Stimulated activated CD4-positive, alpha-beta T cell treated with anti-CD3 and anti-CD28 coated beads, Interleukin-15, amount 100 ng/mL, for 1 hour (primary cell): ENCODE measurements around the gene UPK2.
A peak's percentile ranks its signal among the peaks of the same experiment; 100 is the strongest.
"Not testable (repeated sequence)": the region's sequence is repeated elsewhere in the genome, so short reads cannot be mapped to it uniquely, and the experiment has no call there.

Experiments used
- DNase-seq, 2 donors: peaks; one replicate each; pipeline ENCODE4 v3.0.0-alpha.2; 2020; ENCODE audit warnings: low read depth in 1 of 2, low spot score in 1 of 2

UPK2 gene

DNA sequence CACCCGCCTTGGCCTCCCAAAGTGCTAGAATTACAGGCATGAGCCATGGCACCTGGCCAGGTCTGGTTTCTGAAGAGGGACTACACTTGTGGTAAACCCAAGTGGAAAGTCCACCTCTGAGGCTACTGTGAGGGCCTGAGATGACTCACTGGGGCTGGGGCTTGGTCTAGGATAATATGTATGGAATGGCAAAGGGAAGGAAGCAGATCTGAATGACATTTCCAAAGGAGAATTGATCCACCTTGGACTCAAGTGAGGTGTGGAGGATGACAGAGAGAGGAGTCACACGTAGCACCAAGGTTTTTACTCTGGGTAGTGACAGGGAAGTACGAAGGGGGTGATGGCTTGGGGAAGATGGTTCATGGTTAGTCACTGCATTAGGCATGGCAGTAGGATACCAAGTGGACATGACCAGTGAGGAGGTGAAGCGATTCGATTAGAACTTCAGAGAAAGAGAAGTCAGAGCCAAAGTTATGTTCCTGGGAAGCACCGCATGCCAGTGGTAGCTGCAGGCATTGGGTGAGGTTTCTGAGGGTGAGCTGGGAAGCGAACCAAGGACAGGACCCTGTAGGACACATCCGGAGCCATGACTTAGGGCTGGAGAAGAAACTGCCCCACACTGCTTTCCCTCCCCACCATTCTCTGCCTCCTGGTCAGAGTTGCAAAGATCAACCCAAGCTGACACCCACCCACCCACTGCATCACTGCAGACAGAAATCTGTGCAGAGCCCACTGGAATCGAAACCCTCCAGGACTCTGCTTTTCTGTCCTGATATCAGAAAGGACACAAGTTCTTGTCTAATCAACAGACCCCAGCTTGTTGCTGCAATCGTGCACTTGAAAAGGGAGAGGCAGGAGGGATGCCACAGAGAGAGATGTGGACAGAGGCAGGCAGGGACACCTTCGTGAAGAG lies 17.4 kb upstream of the UPK2 start:
- no peak for DNase-seq

DNA sequence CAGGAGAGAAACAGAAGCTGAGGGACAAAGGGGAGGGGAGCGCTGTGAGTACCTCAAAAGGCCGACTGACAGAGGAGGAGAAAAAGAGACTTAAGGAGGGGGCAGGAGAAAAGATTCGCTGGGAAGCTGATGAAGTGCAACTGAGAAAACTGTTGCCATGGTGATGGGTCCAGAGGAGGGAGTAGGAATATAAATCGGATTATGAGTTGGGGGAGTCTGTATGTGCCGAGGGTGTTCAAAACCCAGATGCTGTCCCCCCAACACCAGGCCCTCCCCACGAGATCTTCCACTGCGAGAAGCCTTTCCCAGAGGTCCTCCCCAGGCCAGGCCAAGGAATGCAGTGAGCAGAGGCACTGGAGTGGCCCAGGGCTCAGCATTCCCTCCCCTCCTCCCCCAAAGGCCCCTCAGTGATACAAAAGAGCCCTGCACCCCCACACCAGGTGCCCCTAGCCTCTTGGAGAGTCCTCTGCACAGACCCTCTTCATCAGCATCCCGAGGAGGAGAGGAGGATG lies 16.6 kb upstream of the UPK2 start:
- DNase-seq = no peak

DNA sequence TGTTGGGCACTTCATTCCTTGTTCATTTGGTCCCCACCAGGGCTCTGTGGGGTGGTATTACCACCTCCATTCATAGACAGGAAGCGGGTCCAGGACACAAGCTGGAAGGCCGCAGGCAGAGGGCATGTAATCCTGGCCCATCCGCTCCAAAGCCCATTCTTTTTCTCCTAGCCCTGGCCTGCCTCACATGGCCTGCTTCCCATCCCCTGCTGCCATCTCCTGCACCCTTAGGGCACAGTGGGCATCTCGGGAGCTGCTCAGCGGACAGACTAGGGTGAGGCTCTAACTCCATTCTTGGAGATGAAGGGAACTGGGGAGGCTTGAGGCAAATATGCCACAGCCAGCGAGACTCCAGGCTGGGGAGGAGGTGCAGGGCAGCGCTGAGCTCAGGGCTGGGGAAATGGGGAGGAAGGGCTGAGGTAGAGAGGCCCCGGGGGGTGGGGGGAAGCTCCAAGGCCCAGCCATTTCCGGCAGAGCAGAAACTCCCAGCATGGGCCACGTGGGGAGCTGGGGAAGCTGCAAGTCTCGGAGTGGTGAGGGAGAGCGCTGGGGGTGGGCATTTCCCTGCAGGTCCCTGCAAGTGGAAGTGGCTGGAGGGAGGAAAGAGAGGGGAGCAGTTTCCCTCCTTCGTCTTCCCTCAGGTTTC lies 16.0 kb upstream of the UPK2 start:
- peak in 1 of 2 donors; percentile 46 for DNase-seq

DNA sequence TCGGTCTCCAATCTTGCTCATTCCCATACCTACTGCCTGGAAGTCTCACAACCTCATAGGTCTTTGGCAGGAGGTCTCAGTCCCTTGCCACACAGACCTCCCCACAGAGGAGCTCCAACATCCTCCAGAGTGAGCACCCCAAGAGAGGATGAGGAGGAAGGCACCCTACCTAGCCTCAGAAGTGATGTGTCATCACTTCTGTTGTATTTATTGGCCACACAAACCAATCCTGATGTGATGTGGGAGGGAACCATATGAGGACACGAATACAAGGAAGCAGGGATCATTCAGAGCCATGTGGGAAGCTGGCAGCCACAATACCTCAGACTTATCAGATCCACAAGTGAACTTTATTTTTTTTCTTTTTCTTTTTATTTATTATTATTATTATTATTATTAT lies 9.0 kb upstream of the UPK2 start:
- no peak for DNase-seq

DNA sequence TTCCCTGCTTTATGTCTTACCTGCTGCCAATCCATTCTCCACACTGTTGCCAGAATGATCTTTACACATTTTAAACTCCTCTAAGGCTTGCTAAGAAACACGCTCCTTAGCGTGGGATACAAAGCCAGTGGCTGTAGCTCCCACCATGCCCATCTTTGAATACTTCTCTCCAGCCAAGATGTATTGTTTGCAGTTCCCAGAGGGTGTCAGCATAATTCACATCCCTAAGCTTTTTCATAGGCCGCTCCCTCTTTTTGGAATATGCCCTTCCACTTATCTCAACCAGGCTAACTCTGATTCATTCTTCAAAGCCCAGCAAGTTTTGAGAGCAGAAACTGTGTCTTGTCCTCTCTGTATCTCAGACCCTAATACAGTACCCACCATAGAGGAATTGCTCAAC lies 8.1 kb upstream of the UPK2 start:
- DNase-seq = no peak

DNA sequence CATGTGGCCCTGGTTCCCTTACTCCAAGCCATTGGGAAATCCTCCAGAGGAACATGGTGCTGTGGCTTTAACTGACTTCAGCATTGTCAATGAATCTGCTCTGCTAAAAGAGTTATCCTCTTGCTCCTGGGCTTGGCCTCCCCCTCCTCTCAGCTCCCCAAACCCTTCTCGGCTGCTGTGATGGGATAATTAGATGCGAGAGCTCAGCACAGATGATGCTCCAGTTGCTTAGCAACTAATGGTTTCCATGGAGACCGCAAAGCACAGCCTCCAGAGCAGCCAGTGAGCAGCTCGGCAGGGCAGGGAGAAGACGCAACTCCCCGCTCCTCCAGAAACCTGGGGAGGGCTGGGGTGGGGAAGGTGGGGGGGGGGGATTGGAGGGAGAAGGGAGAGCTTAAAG lies 2.8 kb upstream of the UPK2 start:
- DNase-seq = no peak

DNA sequence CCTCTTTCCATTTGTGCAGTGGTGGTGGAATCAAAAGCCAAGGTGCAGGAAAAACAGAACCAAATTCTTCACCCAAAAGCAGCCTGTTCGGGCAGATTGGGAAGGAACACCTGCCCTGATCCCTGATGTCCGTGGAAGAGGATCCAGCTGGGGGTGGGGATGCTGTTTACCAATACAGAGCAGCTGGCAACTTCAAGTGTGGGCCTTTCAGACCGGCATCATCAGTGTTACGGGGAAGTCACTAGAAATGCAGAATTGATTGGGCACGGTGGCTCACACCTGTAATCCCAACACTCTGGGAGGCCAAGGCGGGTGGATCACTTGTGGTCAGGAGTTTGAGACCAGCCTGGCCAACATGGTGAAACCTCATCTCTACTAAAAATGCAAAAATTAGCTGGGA lies 2.1 kb upstream of the UPK2 start:
- DNase-seq = not testable (repeated sequence)

DNA sequence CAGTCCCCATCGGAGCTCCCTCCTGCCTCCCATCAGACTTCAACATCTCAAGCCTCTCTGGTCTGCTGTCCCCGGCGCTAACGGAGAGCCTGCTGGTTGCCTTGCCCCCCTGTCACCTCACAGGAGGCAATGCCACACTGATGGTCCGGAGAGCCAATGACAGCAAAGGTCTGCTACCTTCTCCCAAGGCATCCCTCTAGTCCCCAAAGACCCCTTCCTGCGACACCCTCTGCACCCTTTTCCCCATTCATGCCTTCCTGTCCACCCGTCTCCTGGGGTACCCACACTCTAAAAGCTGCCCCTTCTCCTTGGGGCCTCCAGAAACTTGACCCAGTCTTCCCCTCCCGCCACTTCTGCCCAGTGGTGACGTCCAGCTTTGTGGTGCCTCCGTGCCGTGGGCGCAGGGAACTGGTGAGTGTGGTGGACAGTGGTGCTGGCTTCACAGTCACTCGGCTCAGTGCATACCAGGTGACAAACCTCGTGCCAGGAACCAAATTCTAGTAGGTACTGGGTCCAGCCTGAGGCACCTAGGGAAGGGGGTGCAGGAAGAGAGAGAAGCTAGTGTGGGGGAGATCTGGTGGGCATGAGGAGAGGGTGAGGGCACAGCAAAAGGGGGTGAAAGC lies 860 bp downstream of the UPK2 start:
- no peak for DNase-seq

DNA sequence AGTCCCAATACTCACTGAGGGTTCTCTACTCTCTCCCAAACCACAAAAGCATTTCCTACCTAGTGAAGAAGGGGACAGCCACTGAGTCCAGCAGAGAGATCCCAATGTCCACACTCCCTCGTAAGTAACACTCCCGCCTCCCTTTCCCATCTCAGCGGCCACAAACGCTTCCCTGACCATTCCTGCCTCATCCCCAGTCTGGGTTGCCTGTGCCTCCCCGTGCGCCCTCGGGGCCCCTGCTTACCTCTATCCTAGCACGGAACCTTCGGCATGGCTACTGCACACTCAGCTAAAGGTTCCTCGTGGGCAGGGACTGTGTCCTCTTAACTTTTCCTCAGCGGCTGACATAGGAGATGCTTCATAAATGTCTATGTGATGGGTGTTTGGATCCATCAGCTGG lies 1.5 kb downstream of the UPK2 start:
- no peak for DNase-seq

DNA sequence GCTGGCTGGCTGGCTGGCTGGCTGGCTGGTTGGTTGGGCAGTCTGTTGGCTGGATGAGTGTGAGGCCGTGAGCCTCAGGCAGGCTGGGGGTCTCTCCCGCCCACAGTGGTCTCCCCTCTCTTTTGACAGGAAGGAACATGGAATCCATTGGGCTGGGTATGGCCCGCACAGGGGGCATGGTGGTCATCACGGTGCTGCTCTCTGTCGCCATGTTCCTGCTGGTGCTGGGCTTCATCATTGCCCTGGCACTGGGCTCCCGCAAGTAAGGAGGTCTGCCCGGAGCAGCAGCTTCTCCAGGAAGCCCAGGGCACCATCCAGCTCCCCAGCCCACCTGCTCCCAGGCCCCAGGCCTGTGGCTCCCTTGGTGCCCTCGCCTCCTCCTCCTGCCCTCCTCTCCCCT lies 1.9 kb downstream of the UPK2 start:
- no peak for DNase-seq

DNA sequence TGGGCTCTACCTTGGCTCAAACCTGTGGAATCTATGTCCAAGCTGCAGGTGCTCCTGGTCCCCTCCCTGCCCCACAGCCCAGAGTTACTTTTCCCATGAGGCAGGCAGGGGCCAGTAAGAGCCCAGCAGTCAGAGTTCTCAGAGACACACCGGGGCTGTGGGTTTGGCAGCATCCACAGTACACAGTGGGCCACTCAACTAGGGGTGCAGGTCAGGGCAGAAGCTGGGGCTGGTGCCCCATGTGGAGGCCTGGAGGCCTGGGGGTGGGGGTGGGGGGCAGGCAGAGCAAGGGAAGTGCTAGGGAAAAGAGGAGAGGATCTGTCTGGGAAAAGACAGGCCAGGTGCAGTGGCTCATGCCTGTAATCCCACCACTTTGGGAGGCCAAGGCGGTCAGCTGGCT lies 2.5 kb downstream of the UPK2 start:
- no peak for DNase-seq

DNA sequence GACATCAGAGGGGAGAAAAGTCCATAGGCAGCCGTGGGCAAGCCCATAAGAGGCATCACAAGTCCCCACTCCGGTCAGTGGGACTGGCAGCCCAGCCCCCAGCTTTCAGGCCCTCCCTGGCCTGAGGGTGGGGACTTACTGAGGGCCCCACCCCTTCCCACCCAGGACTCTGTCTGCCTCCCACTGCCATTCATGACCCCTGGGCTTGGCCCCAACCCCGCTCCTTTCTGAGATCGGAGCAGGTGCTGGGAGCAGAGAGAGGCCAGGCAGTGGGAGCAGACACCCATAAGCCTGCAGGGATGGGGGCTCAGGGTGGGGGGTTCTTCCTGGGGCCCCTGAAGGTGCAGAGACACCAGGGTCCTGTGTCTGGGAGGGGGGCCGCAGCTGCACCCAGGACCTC lies 5.1 kb downstream of the UPK2 start:
- DNase-seq = no peak

DNA sequence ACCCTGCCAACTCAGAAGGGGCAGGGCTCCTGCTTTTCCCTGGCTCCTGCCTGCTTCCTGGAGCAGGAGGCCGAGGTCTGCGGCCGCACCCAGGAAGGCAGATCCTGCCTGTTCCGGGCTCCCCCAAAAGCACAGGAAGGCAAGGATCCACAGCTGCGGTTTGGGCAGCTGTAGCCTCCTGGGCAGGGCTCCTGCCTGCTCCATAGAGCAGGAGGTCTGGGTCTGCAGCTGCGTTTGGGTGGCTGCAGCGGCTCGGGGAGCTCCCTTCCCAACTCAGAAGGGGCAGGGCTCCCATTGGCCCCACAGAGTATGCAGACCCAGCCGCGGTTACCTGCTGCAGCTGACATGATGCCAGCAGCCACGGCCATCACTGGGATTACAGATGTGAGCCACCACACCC lies 5.5 kb downstream of the UPK2 start:
- no peak for DNase-seq

DNA sequence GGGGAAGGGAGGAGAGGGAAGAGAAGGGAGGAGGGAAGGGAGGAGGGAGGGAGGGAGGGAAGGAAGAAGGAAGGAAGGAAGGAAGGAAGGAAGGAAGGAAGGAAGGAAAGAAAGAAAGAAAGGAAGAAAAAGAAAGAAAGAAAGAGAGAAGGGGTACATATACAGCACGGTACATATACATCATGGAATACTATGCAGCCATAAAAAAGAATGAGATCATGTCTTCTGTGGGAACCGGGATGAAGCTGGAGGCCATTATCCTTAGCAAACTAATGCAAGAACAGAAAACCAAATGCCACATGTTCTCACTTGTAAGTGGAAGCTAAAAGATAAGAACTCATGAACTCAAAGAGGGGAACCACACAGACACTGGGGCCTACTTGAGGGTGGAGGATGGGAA lies 13.4 kb downstream of the UPK2 start:
- DNase-seq = not testable (repeated sequence)

DNA sequence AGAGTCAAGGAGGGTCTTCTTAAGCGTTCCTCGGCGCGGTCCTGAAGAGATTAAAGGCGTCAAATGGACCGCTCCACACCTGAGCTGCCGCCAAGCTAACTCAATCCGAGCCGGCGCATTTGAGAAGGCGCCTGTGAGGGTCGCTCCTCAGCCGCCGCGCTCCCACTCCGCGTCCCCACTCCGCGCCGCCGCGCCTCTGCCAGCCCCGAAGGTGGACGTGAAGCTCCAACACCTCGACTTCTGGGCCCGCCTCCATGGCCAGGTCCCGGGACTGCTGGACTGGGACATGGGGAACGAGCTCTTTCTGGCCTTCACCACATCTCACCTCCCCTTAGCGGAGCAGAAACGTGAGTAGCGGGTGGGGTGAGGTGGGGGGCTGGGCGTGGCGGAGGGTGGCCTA lies 15.5 kb downstream of the UPK2 start, which contains the start of gene FOXR1:
TSS of gene FOXR1 (plus strand) at position 116 of the 400 bp plus-strand sequence. CDS start at position 287, 171 bp downstream.
- no peak for DNase-seq

DNA sequence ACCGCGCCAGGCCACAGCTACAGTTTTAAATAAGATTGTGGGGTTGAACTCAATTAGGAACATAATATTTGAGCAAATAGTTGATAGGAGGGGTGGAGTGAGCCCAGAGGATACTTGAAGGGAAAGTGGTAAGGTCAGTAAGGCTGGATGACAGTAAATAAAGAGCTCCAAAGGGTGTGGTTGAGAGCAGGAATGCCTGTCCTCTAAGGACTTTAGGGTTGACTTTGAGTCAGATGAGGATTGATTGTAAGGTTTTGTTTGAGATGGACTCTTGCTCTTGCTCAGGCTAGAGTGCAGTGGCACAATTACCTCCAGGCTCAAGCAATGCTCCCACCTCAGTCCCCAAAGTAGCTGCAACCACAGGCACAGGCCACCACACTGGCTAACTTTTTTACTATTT lies 17.9 kb downstream of the UPK2 start:
- DNase-seq = no peak

DNA sequence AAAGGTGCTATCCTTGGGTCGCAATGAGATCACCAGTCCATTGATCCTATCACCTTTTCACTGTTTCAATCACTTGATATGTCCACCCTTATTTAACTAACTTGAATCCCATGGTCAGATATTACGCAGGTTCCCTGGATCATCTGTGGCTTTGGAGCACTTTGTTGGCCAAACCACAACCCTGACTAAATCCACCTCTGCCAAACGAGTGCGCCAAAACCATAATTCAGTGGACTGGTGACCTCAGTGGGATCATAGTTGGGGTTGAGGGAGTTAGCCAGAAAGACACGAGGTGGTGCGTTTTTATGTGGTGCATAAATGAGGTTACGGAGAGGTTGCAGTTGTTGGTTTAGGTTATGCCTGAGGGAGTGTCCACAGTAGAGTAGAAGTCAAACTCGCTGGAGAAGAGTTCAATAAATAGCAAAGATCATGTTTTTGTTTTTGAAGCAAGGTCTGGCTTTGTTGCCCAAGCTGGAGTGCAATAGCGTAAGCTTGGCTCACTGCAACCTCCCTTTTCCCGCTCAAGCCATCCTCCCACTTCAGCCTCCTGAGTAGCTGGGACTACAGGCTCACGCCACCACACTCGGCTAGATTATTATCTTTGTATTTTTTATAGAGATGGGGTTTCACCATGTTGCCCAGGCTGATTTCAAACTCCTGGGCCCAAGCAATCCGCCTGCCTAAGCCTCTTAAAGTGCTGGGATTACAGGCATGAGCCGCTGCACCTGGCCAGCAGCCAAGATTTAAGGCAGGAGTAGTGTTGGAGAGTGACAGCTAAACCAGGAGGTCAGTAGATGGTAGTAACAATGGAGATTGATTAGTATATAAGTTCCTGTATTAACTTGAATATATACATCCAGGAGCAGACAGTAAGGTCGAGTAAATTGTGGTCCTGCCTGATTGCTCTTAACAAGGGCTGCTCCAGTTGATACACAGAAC lies 19.9 kb downstream of the UPK2 start:
- no peak for DNase-seq

DNA sequence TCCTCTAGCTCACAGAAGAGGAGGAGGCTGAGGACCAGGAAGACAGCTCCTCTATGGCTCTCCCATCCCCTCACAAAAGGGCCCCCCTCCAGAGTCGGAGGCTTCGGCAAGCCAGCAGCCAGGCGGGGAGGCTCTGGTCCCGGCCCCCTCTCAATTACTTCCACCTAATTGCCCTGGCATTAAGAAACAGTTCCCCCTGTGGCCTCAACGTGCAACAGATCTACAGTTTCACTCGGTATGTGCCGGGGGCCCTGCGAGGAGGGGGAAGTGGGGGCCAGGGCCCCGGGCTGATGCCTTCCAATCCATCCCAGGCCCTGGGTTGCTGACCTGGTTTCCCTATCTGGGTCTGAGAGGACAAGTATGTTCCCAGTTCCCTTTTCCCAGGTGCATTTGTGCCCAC lies 23.3 kb downstream of the UPK2 start:
- no peak for DNase-seq

DNA sequence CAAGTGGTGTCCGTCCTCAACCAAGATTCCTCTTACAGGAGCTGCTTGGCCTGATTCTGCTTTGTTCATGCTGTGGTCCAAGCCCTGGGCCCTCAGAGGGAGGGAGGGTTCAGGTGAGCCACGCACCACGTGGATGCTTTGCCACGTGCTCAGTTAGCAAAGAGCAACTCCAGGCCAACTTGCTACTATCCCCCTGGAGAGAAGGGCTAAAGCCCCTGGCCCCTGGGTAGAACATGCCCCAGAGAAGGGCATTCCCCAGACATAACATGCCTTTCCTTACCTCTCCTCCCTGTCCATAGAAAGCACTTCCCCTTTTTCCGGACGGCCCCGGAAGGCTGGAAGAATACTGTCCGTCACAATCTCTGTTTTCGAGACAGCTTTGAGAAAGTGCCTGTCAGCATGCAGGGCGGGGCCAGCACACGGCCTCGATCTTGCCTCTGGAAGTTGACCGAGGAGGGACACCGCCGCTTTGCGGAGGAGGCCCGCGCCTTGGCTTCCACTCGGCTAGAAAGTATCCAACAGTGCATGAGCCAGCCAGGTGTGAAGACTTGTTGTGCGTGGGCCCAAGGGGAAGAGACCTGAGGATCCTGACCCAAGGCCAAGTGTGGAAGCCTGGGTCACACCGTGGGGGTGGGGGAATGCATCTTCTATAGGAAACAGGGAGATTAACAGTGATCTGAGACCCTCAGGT lies 24.2 kb downstream of the UPK2 start:
- DNase-seq = no peak

DNA sequence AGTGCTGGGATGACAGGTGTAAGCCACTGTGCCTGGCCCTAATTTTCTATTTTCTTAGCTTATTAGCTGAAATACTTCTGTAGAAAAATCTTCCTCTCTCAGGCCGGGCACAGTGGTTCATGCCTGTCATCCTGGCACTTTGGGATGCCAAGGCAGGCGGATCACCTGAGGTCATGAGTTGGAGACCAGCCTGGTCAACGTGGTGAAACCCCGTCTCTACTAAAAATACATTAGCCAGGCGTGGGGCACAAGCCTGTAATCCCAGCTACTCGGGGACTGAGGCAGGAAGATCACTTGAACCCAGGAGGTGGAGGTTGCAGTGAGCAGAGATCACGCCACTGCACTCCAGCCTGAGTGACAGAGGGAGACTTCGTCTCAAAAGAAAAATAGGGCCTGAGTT lies 28.2 kb downstream of the UPK2 start:
- DNase-seq = not testable (repeated sequence)
